K562 (cell line): ENCODE results near the gene PDIA2.

Experiments used
- KDM4B ChIP-seq, 2 experiments: fragments of 450-650 bp in 1 of 2; sonication (generic) in 1 of 2; IDR thresholded peaks; 2 replicates each; pipeline ENCODE4 v1.6.1; 2016 to 2017; ENCODE audit warnings: borderline replicate concordance in 2 of 2, antibody characterized with exemption in 1 of 2, low read depth in 1 of 2, mild to moderate bottlenecking in 1 of 2
- KLF6 ChIP-seq: fragments of 250-450 bp; sonication (Bioruptor Pico); IDR thresholded peaks from 2 replicates; pipeline ENCODE4 v1.4.0; 2020; ENCODE audit warnings: mild to moderate bottlenecking, moderate library complexity, borderline replicate concordance
- POLR2A ChIP-seq: fragments of 450-650 bp; conservative IDR thresholded peaks from 2 replicates; pipeline ENCODE4 v1.6.1; 2016
- TCF7L2 ChIP-seq: fragments of 150-350 bp; IDR thresholded peaks from 2 replicates; pipeline ENCODE4 v1.6.1; 2016; ENCODE audit warnings: low read depth, mild to moderate bottlenecking, low read length, moderate library complexity
- TGIF2 ChIP-seq: sonication (generic); formaldehyde crosslinking; IDR thresholded peaks from 2 replicates; pipeline ENCODE4 v1.8.1; 2022; ENCODE audit warnings: mild to moderate bottlenecking, missing genetic modification reagents, moderate library complexity

- TF ChIP-seq POLR2A: no peak
- TF ChIP-seq TCF7L2: no peak
- TF ChIP-seq TGIF2 (CRISPR knock-in tag): no peak
- TF ChIP-seq KLF6 (CRISPR knock-in tag): no peak
- no peak for TF ChIP-seq KDM4B (IDR thresholded peaks at IDR 0.05; ENCODE audit: borderline replicate concordance in 2 of 2, low read depth in 1 of 2)
Observed at GRCh38 chr16:333406-334094, 50.6 kb downstream of the PDIA2 start.
